Hepatocyte (in vitro differentiated cells): Measurements from ENCODE around the gene MS4A6E. TPM values are rescaled to one million over a fixed set of nuclear protein-coding genes. Genes with fewer than 3 reads are reported as not detected.

Experiments
- DNase-seq: peaks from one replicate; pipeline ENCODE4 v3.0.0-alpha.2; 2016; ENCODE audit warnings: low spot score
- H2AFZ ChIP-seq: fragments of 200-600 bp; sonication (generic); 2 replicates; pipeline ENCODE4 v1.6.0; 2016; ENCODE audit warnings: antibody characterized with exemption, mild to moderate bottlenecking
- H3K27ac ChIP-seq: fragments of 200-600 bp; sonication (generic); 2 replicates; pipeline ENCODE4 v1.5.1; 2016; ENCODE audit warnings: mild to moderate bottlenecking
- H3K27me3 ChIP-seq: fragments of 200-600 bp; sonication (generic); 2 replicates; pipeline ENCODE4 v1.6.1; 2016
- H3K36me3 ChIP-seq: fragments of 200-600 bp; sonication (generic); replicated peaks from 2 replicates; pipeline ENCODE4 v1.5.1; 2016; ENCODE audit warnings: low read depth; ENCODE audit not compliant: insufficient read depth
- H3K4me1 ChIP-seq: fragments of 200-600 bp; sonication (generic); 2 replicates; pipeline ENCODE4 v1.5.1; 2016; ENCODE audit warnings: mild to moderate bottlenecking, moderate library complexity; ENCODE audit not compliant: insufficient read depth
- H3K4me2 ChIP-seq: fragments of 200-600 bp; sonication (generic); 2 replicates; pipeline ENCODE4 v1.6.0; 2016
- H3K4me3 ChIP-seq: fragments of 200-600 bp; sonication (generic); 2 replicates; pipeline ENCODE4 v1.5.1; 2016; ENCODE audit warnings: mild to moderate bottlenecking
- H3K79me2 ChIP-seq: fragments of 200-600 bp; sonication (generic); 2 replicates; pipeline ENCODE4 v1.6.0; 2017; ENCODE audit warnings: mild to moderate bottlenecking
- H3K9me2 ChIP-seq: fragments of 200-600 bp; sonication (generic); replicated peaks from 2 replicates; pipeline ENCODE4 v1.6.0; 2017; ENCODE audit warnings: mild to moderate bottlenecking; ENCODE audit not compliant: insufficient read depth
- H3K9me3 ChIP-seq: fragments of 200-600 bp; sonication (generic); 2 replicates; pipeline ENCODE4 v1.5.1; 2016; ENCODE audit warnings: low read depth, mild to moderate bottlenecking
- H4K20me1 ChIP-seq: fragments of 200-600 bp; sonication (generic); 2 replicates; pipeline ENCODE4 v1.6.0; 2016; ENCODE audit warnings: mild to moderate bottlenecking; ENCODE audit not compliant: insufficient read depth, poor library complexity, severe bottlenecking
- EZH2 ChIP-seq: fragments of 200-600 bp; sonication (generic); IDR thresholded peaks from 2 replicates; pipeline ENCODE4 v1.6.1; 2016; ENCODE audit warnings: antibody characterized with exemption, mild to moderate bottlenecking, borderline replicate concordance
- EZH2phosphoT487 ChIP-seq: fragments of 200-600 bp; sonication (generic); IDR thresholded peaks from one replicate; pipeline ENCODE4 v1.6.1; 2018; ENCODE audit warnings: antibody characterized with exemption, mild to moderate bottlenecking, low read depth, moderate library complexity; ENCODE audit not compliant: unreplicated experiment, severe bottlenecking
- WGBS: methylation state at CpG from one replicate; pipeline ENCODE4 v1.1.6; 2016; ENCODE audit warnings: low lambda C conversion rate; ENCODE audit errors: missing lambda C conversion rate; 5-methylcytosine and 5-hydroxymethylcytosine counted together
- polyA plus RNA-seq: library from polyadenylated mRNA; unstranded; fragments of >200 nt; fragmentation: Nextera tagmentation; extraction: Ambion mirVana; gene quantifications from 2 replicates; pipeline ENCODE4 v1.2.1, GENCODE V29; 2016
- total RNA-seq: library from RNA; depleted of rRNA; stranded (reverse); fragments of >200 nt; gene quantifications from 2 replicates; pipeline ENCODE4 v1.2.3, GENCODE V29; 2014
- TF ChIP-seq, protein P1 (sequence below): fragments of 200-600 bp; sonication (generic); IDR thresholded peaks from 2 replicates; pipeline ENCODE4 v1.5.1; 2016; ENCODE audit warnings: antibody characterized with exemption, mild to moderate bottlenecking; ENCODE audit not compliant: poor library complexity

MS4A6E gene
- total and polyA plus RNA-seq, 2 experiments from 2014 or later = not detected

DNA sequence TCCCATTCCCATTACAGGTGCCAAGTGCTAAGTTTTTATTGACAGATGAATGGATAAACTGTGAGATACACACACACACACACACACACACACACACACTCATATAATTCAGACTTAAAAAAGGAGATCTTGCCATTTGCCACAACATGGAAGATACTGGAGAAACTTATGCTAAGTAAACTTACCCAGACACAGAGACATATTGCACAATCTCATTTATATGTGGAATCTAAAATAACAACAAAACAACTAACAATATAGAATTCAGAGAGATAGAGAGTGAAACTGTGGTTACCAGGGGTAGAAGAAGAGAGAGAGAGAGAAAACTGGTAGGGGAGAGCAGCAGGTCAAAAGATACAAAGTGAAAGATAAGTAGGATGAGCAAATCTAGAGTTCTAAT lies 1.4 kb downstream of the MS4A6E start:
- no peak overlapping the region for H3K4me3 ChIP-seq
- H3K9me2 ChIP-seq = no peaks in the 10 kb centered on the region
- no peaks in the 10 kb centered on the region for H3K36me3 ChIP-seq
- no peak overlapping the region for H3K4me2 ChIP-seq
- H3K79me2 ChIP-seq = no peaks in the 10 kb centered on the region
- no peak overlapping the region for H2AFZ ChIP-seq
- H3K9me3 ChIP-seq = no peaks in the 10 kb centered on the region
- no peak for TF ChIP-seq EZH2
- TF ChIP-seq, protein P1, sequence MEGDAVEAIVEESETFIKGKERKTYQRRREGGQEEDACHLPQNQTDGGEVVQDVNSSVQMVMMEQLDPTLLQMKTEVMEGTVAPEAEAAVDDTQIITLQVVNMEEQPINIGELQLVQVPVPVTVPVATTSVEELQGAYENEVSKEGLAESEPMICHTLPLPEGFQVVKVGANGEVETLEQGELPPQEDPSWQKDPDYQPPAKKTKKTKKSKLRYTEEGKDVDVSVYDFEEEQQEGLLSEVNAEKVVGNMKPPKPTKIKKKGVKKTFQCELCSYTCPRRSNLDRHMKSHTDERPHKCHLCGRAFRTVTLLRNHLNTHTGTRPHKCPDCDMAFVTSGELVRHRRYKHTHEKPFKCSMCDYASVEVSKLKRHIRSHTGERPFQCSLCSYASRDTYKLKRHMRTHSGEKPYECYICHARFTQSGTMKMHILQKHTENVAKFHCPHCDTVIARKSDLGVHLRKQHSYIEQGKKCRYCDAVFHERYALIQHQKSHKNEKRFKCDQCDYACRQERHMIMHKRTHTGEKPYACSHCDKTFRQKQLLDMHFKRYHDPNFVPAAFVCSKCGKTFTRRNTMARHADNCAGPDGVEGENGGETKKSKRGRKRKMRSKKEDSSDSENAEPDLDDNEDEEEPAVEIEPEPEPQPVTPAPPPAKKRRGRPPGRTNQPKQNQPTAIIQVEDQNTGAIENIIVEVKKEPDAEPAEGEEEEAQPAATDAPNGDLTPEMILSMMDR = no peak
- no peak for TF ChIP-seq EZH2phosphoT487
- H3K4me1 ChIP-seq = no peaks in the 10 kb centered on the region
- no peaks in the 10 kb centered on the region for H3K27me3 ChIP-seq
- H4K20me1 ChIP-seq = no peaks in the 10 kb centered on the region
- H3K27ac ChIP-seq = no peak overlapping the region
- DNase-seq = no peak

DNA sequence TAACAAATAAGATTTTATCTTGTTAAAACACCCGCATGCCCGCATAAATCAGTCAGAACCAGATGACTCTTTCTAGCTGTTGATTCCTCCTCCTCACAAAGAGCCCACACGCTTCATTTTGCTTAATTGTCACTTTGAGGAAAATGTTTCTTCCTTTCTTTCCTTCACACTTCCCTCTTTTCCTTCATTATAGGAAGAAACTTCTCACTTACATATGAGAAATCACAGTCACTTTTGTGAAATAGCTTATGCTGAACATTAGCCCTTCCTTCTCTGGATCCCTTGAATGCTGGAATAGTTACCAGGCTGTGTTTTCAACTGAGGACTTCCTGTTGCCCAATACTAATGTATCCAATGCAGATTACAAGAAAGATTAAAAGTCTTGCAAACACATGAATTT lies 5.8 kb downstream of the MS4A6E start:
- Histone ChIP-seq H3K79me2 (no peaks in the 10 kb centered on the region), H3K4me3 (no peak overlapping the region), H3K27ac (no peak overlapping the region), H3K4me2 (no peak overlapping the region), H4K20me1 (no peaks in the 10 kb centered on the region), H3K4me1 (no peaks in the 10 kb centered on the region), H3K36me3 (no peaks in the 10 kb centered on the region), H2AFZ (no peak overlapping the region), H3K9me3 (no peaks in the 10 kb centered on the region), H3K9me2 (no peaks in the 10 kb centered on the region), H3K27me3 (no peaks in the 10 kb centered on the region)
- no peak for TF ChIP-seq EZH2
- TF ChIP-seq, protein P1 = no peak
- TF ChIP-seq EZH2phosphoT487 = no peak
- 75% methylated on average over 3 of the region's 3 CpGs for WGBS
- DNase-seq = no peak

DNA sequence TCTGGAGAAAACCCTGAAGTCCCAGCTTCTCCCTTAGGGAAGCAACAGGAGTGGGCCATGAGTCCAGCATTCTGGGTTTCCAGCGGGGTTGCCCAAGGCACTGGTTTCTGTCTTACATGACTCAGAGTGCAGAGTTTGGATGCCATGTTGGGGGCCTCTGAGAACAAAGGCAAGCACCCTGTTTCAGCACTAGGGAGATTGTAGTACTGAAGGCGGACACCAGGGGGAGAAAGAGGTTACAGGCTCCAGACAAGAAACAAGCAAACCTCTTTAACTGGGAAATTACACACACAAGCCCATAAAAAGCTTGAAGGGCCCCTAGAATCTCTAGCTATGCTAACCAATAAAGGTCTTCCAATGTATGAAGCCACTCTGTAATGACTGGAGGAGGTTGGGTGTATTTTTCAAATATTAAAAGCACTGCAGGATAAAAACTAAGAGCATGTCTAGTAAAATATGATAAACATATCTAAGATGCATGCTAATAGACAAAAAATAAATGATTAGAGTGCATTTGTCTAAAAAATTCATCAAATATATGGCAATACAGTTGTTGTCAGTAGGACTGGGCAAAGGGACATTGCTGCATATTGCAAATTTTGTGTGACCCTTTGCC lies 7.1 kb downstream of the MS4A6E start:
- 6% methylated on average over 2 of the region's 2 CpGs for WGBS
- no peak overlapping the region for H3K27ac ChIP-seq

More for the DNA sequence above, 7.1 kb downstream of the MS4A6E start:
- no peaks in the 10 kb centered on the region for H3K79me2 ChIP-seq
- TF ChIP-seq, protein P1 = peak; percentile 40
- TF ChIP-seq EZH2 (no peak), EZH2phosphoT487 (no peak)
- H3K4me3 ChIP-seq = no peak overlapping the region
- H2AFZ ChIP-seq = no peak overlapping the region
- no peak overlapping the region for H3K4me2 ChIP-seq
- H4K20me1 ChIP-seq = no peaks in the 10 kb centered on the region
- no peaks in the 10 kb centered on the region for H3K4me1 ChIP-seq
- no peaks in the 10 kb centered on the region for H3K9me3 ChIP-seq
- no peaks in the 10 kb centered on the region for H3K27me3 ChIP-seq
- no peaks in the 10 kb centered on the region for H3K9me2 ChIP-seq
- H3K36me3 ChIP-seq = no peaks in the 10 kb centered on the region
- peak; percentile 69 for DNase-seq
